ENCODE data around the gene WDR17.

DNA sequence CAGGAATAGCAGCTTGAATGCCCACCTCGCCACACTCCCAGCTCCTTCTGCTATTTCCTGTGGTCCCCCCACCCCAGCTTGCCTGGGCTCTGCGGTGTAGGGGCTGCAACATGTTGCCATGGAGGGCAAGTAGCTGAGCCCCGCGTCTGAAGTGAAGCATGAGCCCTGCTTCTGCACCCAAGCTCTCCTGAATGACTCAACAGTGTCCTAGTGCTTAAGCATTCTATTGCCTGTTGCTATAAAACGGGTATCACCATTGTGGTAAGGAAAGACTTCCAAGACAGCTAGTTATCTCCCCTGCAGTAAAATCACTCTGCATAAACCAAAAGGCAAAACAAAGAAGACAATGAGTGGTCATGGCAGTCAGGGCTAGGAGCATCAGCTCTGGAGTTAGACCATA is 161.1 kb downstream of the WDR17 start:
- TF ChIP-seq, protein P1, sequence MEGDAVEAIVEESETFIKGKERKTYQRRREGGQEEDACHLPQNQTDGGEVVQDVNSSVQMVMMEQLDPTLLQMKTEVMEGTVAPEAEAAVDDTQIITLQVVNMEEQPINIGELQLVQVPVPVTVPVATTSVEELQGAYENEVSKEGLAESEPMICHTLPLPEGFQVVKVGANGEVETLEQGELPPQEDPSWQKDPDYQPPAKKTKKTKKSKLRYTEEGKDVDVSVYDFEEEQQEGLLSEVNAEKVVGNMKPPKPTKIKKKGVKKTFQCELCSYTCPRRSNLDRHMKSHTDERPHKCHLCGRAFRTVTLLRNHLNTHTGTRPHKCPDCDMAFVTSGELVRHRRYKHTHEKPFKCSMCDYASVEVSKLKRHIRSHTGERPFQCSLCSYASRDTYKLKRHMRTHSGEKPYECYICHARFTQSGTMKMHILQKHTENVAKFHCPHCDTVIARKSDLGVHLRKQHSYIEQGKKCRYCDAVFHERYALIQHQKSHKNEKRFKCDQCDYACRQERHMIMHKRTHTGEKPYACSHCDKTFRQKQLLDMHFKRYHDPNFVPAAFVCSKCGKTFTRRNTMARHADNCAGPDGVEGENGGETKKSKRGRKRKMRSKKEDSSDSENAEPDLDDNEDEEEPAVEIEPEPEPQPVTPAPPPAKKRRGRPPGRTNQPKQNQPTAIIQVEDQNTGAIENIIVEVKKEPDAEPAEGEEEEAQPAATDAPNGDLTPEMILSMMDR (conservative IDR thresholded peaks at IDR 0.05; ENCODE audit: low read depth, low read length), result no peak
- no peak for TF ChIP-seq EZH2 (IDR thresholded peaks at IDR 0.05; ENCODE audit: low read length, unreplicated experiment)
